Neural cell (in vitro differentiated cells): ENCODE data around the gene ZIK1.

Experiments
- EP300 ChIP-seq: fragments of 450-650 bp; conservative IDR thresholded peaks from 2 replicates; pipeline ENCODE4 v1.6.1; 2014; ENCODE audit warnings: antibody characterized with exemption, mild to moderate bottlenecking, moderate library complexity; ENCODE audit not compliant: poor library complexity, severe bottlenecking
- SMC3 ChIP-seq: fragments of 450-650 bp; conservative IDR thresholded peaks from 2 replicates; pipeline ENCODE4 v1.6.1; 2014; ENCODE audit warnings: antibody characterized with exemption, mild to moderate bottlenecking, moderate library complexity; ENCODE audit not compliant: poor library complexity

DNA sequence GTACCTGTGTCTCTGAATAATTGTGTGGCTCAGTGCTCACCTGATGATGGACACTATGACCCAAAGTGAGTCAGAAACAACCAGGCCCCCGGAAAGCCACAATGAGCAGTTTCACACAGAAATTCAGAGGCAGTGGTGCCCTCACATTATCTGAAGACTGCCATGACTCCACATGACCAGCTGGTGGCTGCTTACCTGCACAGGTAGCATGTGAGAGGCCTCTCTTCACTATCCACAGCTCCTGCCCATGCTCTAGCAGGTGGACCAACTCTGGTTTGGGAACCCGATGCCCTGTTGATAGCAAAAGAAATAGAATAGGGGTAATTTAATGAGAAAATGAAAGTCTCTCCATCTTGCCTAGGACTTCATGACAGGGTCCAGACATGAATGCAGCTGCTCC lies 31.5 kb upstream of the ZIK1 start:
- TF ChIP-seq EP300 (no peak), SMC3 (no peak)
